ENCODE data around the gene WASF1. TPM values are rescaled to one million over a fixed set of nuclear protein-coding genes. Genes with fewer than 3 reads are reported as not detected.
A peak's percentile ranks its signal among the peaks of the same experiment; 100 is the strongest.

Gene WASF1
- total RNA-seq, 2 donors from 2014 or later: 31.1 to 35.3 TPM

- no peaks in the 10 kb centered on the region for H3K27me3 ChIP-seq (ENCODE audit: control insufficient read depth, insufficient read depth, low read length, poor library complexity, severe bottlenecking)
- peak overlapping the region; percentile 33 for H3K4me3 ChIP-seq (ENCODE audit: low read length)
- H3K9me3 ChIP-seq (ENCODE audit: control insufficient read depth, low read length): peaks cover 8% of the 10 kb centered on the region
- H3K36me3 ChIP-seq (ENCODE audit: control insufficient read depth, insufficient read depth, low read length): peaks cover 16% of the 10 kb centered on the region
- H3K4me1 Mint-ChIP-seq: peaks cover 19% of the 10 kb centered on the region
- H3K36me3 Mint-ChIP-seq (ENCODE audit: low read depth): peaks cover 15% of the 10 kb centered on the region
- H3K27ac Mint-ChIP-seq: no peak overlapping the region
- no peaks in the 10 kb centered on the region for H3K9me3 Mint-ChIP-seq
- DNase-seq: no peak
- 87 to 91% methylated on average over 1 of the region's 2 CpGs for WGBS, 2 experiments (ENCODE audit: insufficient coverage in 1 of 2, insufficient read length in 1 of 2)
- H3K27me3 Mint-ChIP-seq (ENCODE audit: insufficient read depth): no peaks in the 10 kb centered on the region
- H3K4me1 ChIP-seq (ENCODE audit: control insufficient read depth, insufficient read depth, low read length): peaks cover 21% of the 10 kb centered on the region
- no peak overlapping the region for H3K27ac ChIP-seq (ENCODE audit: low read depth, low read length)
- H3K4me3 Mint-ChIP-seq: no peak overlapping the region
- no peak for TF ChIP-seq CTCF (conservative IDR thresholded peaks at IDR 0.05)
- no peak overlapping the region for H3K9ac ChIP-seq (ENCODE audit: extremely low read depth, low read length, poor library complexity, severe bottlenecking)
These were observed 12.0 kb upstream of the WASF1 start for GRCh38 chr6:110191477-110191876.

GRCh38 chr6:110190726-110191125 lies 11.3 kb upstream of the WASF1 start:
- peaks cover 22% of the 10 kb centered on the region for H3K4me1 Mint-ChIP-seq
- H3K9me3 Mint-ChIP-seq: no peaks in the 10 kb centered on the region
- Histone ChIP-seq H3K36me3 (ENCODE audit: control insufficient read depth, insufficient read depth, low read length) (peaks cover 16% of the 10 kb centered on the region), H3K9me3 (ENCODE audit: control insufficient read depth, low read length) (peaks cover 8% of the 10 kb centered on the region), H3K4me1 (ENCODE audit: control insufficient read depth, insufficient read depth, low read length) (peaks cover 21% of the 10 kb centered on the region), H3K4me3 (ENCODE audit: low read length) (no peak overlapping the region), H3K27ac (ENCODE audit: low read depth, low read length) (no peak overlapping the region), H3K27me3 (ENCODE audit: control insufficient read depth, insufficient read depth, low read length, poor library complexity, severe bottlenecking) (no peaks in the 10 kb centered on the region), H3K9ac (ENCODE audit: extremely low read depth, low read length, poor library complexity, severe bottlenecking) (no peak overlapping the region)
- peak; percentile 70 for DNase-seq
- WGBS, 2 experiments (ENCODE audit: insufficient coverage in 1 of 2, insufficient read length in 1 of 2): 36% methylated on average over 6 of the region's 6 CpGs; no CpG with 5 or more reads in 1 of the 2 experiments
- TF ChIP-seq CTCF (conservative IDR thresholded peaks at IDR 0.05): no peak
- H3K36me3 Mint-ChIP-seq (ENCODE audit: low read depth): peaks cover 15% of the 10 kb centered on the region
- H3K27ac Mint-ChIP-seq: no peak overlapping the region
- no peaks in the 10 kb centered on the region for H3K27me3 Mint-ChIP-seq (ENCODE audit: insufficient read depth)
- no peak overlapping the region for H3K4me3 Mint-ChIP-seq

GRCh38 chr6:110188791-110189190 lies 9.3 kb upstream of the WASF1 start:
- no peak overlapping the region for H3K27ac Mint-ChIP-seq
- Histone ChIP-seq H3K36me3 (ENCODE audit: control insufficient read depth, insufficient read depth, low read length) (peaks cover 8% of the 10 kb centered on the region), H3K4me3 (ENCODE audit: low read length) (no peak overlapping the region), H3K27ac (ENCODE audit: low read depth, low read length) (no peak overlapping the region), H3K9ac (ENCODE audit: extremely low read depth, low read length, poor library complexity, severe bottlenecking) (no peak overlapping the region), H3K4me1 (ENCODE audit: control insufficient read depth, insufficient read depth, low read length) (peaks cover 17% of the 10 kb centered on the region), H3K27me3 (ENCODE audit: control insufficient read depth, insufficient read depth, low read length, poor library complexity, severe bottlenecking) (no peaks in the 10 kb centered on the region), H3K9me3 (ENCODE audit: control insufficient read depth, low read length) (peaks cover 5% of the 10 kb centered on the region)
- H3K4me3 Mint-ChIP-seq: no peak overlapping the region
- TF ChIP-seq CTCF (conservative IDR thresholded peaks at IDR 0.05): no peak
- no peak for DNase-seq
- peaks cover 10% of the 10 kb centered on the region for H3K36me3 Mint-ChIP-seq (ENCODE audit: low read depth)
- no peaks in the 10 kb centered on the region for H3K9me3 Mint-ChIP-seq
- H3K4me1 Mint-ChIP-seq: peaks cover 11% of the 10 kb centered on the region
- no peaks in the 10 kb centered on the region for H3K27me3 Mint-ChIP-seq (ENCODE audit: insufficient read depth)
